Measurements from ENCODE around the gene FKBP5. TPM values are rescaled to one million over a fixed set of nuclear protein-coding genes. Genes with fewer than 3 reads are reported as not detected.

Gene FKBP5
- total RNA-seq, 1 experiment from 2014 or later, result 0.29 TPM

Other genes starting within 250 kb of the FKBP5 start
- gene FANCE, start 236.6 kb downstream of the FKBP5 start, total RNA-seq (2014; rRNA removed; shearing (Covaris generic)), result 16.3 and 20.2 TPM in 2 replicates
- gene RPL10A, start 220.5 kb downstream of the FKBP5 start, total RNA-seq (2014; rRNA removed; shearing (Covaris generic)), result 983 and 1,383 TPM in 2 replicates
- 14.5 and 24.4 TPM in 2 replicates for gene TEAD3, start 191.8 kb downstream of the FKBP5 start, total RNA-seq (2014; rRNA removed; shearing (Covaris generic))
- gene TULP1, start 176.0 kb downstream of the FKBP5 start, total RNA-seq (2014; rRNA removed; shearing (Covaris generic)), result not detected in 2 replicates
- not detected in 2 replicates for gene ARMC12, start 48.1 kb upstream of the FKBP5 start, total RNA-seq (2014; rRNA removed; shearing (Covaris generic))
- not detected in 2 replicates for gene CLPSL2, start 87.7 kb upstream of the FKBP5 start, total RNA-seq (2014; rRNA removed; shearing (Covaris generic))
- gene CLPSL1, start 92.1 kb upstream of the FKBP5 start, total RNA-seq (2014; rRNA removed; shearing (Covaris generic)), result not detected in 2 replicates
- gene CLPS, start 108.4 kb upstream of the FKBP5 start, total RNA-seq (2014; rRNA removed; shearing (Covaris generic)), result not detected in 2 replicates
- gene LHFPL5, start 116.4 kb upstream of the FKBP5 start, total RNA-seq (2014; rRNA removed; shearing (Covaris generic)), result not detected in 2 replicates
- gene SRPK1, start 232.2 kb upstream of the FKBP5 start, total RNA-seq (2014; rRNA removed; shearing (Covaris generic)), result 36.3 and 46.9 TPM in 2 replicates

All from SJSA1 (cell line).